MCF 10A (cell line): ENCODE data around the gene PLA2G2E. TPM values are rescaled to one million over a fixed set of nuclear protein-coding genes. Genes with fewer than 3 reads are reported as not detected.

ENCODE experiments used
- BruUV-seq: library from RNA; stranded (reverse); fragments of 400-500 nt; replicated peaks from 2 replicates; lab custom pipeline; 2021; lab: Mats Ljungman, UMichigan
- CTCF ChIA-PET: fragments of 300-600 bp; sonication (Branson Sonifier 250); formaldehyde crosslinking; extraction: SDS; loops from one replicate; lab custom pipeline; 2021; ENCODE audit warnings: antibody characterized with exemption, inconsistent platforms; lab: Yijun Ruan, JAX
- POLR2A ChIA-PET: fragments of 300-600, 350-650 bp; sonication (Branson Sonifier 250); formaldehyde crosslinking; extraction: SDS; loops from one replicate; lab custom pipeline; 2020; ENCODE audit warnings: antibody characterized with exemption, inconsistent platforms; lab: Yijun Ruan, JAX
- DNase-seq: peaks from one replicate; pipeline ENCODE4 v3.0.0-alpha.2; 2018; ENCODE audit not compliant: unreplicated experiment
- H3K27ac Mint-ChIP-seq: one replicate; pipeline ENCODE4 v1.8.0; 2022; ENCODE audit warnings: mild to moderate bottlenecking, low read depth, mixed read lengths; ENCODE audit not compliant: unreplicated experiment
- H3K27me3 Mint-ChIP-seq: one replicate; pipeline ENCODE4 v1.8.0; 2022; ENCODE audit warnings: mixed read lengths; ENCODE audit not compliant: insufficient read depth, unreplicated experiment
- H3K36me3 Mint-ChIP-seq: one replicate; pipeline ENCODE4 v1.8.0; 2022; ENCODE audit warnings: mild to moderate bottlenecking, moderate library complexity, mixed read lengths; ENCODE audit not compliant: insufficient read depth, unreplicated experiment
- H3K4me1 Mint-ChIP-seq: one replicate; pipeline ENCODE4 v1.8.0; 2022; ENCODE audit warnings: mixed read lengths; ENCODE audit not compliant: insufficient read depth, unreplicated experiment
- H3K4me3 Mint-ChIP-seq: one replicate; pipeline ENCODE4 v1.8.0; 2022; ENCODE audit warnings: mild to moderate bottlenecking, moderate library complexity, mixed read lengths; ENCODE audit not compliant: unreplicated experiment
- H3K9me3 Mint-ChIP-seq: one replicate; pipeline ENCODE4 v1.8.0; 2022; ENCODE audit warnings: mixed read lengths; ENCODE audit not compliant: unreplicated experiment
- intact Hi-C: fragments of 100-400 bp; cut with micrococcal nuclease; formaldehyde crosslinking; loops from 2 replicates; pipeline ENCODE4 v1.14.1; 2022
- total RNA-seq: library from RNA; stranded (reverse); gene quantifications from 2 replicates; pipeline ENCODE4 v1.2.3, GENCODE V29; 2022
- TF ChIP-seq, protein P1 (sequence below): fragments of 200-600 bp; IDR thresholded peaks from one replicate; pipeline ENCODE4 v1.8.0; 2022; ENCODE audit warnings: antibody characterized with exemption, mild to moderate bottlenecking; ENCODE audit not compliant: unreplicated experiment

The PLA2G2E gene
- total RNA-seq, 1 experiment from 2014 or later, result not detected

GRCh38 chr1:19922015-19922688 is 1.3 kb downstream of the PLA2G2E start:
- Mint-ChIP-seq H3K36me3 (no peaks in the 10 kb centered on the region), H3K9me3 (no peaks in the 10 kb centered on the region), H3K4me3 (no peak overlapping the region), H3K27ac (no peak overlapping the region), H3K4me1 (peaks cover 20% of the 10 kb centered on the region), H3K27me3 (no peaks in the 10 kb centered on the region)
- DNase-seq, result no peak
- TF ChIP-seq, protein P1, sequence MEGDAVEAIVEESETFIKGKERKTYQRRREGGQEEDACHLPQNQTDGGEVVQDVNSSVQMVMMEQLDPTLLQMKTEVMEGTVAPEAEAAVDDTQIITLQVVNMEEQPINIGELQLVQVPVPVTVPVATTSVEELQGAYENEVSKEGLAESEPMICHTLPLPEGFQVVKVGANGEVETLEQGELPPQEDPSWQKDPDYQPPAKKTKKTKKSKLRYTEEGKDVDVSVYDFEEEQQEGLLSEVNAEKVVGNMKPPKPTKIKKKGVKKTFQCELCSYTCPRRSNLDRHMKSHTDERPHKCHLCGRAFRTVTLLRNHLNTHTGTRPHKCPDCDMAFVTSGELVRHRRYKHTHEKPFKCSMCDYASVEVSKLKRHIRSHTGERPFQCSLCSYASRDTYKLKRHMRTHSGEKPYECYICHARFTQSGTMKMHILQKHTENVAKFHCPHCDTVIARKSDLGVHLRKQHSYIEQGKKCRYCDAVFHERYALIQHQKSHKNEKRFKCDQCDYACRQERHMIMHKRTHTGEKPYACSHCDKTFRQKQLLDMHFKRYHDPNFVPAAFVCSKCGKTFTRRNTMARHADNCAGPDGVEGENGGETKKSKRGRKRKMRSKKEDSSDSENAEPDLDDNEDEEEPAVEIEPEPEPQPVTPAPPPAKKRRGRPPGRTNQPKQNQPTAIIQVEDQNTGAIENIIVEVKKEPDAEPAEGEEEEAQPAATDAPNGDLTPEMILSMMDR, result no peak
- intact Hi-C loops, result no loop called here
- no TSS peak for BruUV-seq
- ChIA-PET CTCF (interaction anchor here (1.0 to 5.8 kb wide), 2 partner anchors 9 to 230 kb away, joined by 3 to 76 read pairs; no protein-coding TSS in a partner anchor), POLR2A (no interaction called here)

- Mint-ChIP-seq H3K36me3 (no peaks in the 10 kb centered on the region), H3K27me3 (no peaks in the 10 kb centered on the region), H3K9me3 (no peaks in the 10 kb centered on the region), H3K27ac (no peak overlapping the region), H3K4me1 (peaks cover 20% of the 10 kb centered on the region), H3K4me3 (no peak overlapping the region)
- BruUV-seq, result no TSS peak
- intact Hi-C loops, result no loop called here
- peak; percentile 11 for DNase-seq
- ChIA-PET POLR2A (interaction anchor here (0.6 to 1.1 kb wide), 2 partner anchors 16 to 283 kb away, joined by 3 to 4 read pairs; no protein-coding TSS in a partner anchor), CTCF (interaction anchor here (1.0 to 5.8 kb wide), 3 partner anchors 231 to 573 kb away, joined by 3 to 76 read pairs (median 34); no protein-coding TSS in a partner anchor)
- TF ChIP-seq, protein P1, result no peak
These were observed 2.1 kb downstream of the PLA2G2E start for GRCh38 chr1:19921310-19921709.

DNA sequence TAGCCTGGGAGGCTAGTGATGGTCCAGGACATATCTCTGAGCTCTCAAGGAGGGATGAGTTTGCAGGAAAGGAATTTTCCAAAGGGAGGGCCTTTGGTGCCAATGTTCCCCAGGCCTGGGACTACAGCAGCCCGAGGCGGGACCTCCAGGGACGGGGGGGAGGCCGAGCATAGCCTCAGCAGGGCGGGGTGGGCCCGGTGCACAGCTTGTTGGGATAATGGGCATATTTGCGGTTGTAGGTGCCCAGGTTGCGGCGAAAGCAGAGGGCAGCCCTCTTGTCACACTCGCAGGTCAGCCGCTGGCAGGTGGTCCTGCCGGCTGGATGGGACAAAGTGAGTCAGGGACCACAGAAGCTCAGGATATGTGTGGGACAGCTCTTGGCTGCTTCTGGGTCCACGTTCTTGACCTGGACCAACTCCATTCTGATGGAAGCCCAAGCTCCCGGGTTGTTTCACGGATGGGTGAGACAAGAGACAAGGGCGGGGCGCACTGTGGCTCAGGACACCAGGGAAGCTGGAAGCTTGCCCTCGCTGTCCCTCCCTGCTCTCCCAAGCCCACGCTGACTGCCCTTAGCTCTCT is 3.2 kb downstream of the PLA2G2E start:
- POLR2A ChIA-PET, result interaction anchor here (1.1 kb wide), 1 partner anchor 15 kb away, joined by 3 read pairs; no protein-coding TSS in a partner anchor
- Mint-ChIP-seq H3K4me3 (no peak overlapping the region), H3K36me3 (no peaks in the 10 kb centered on the region), H3K9me3 (no peaks in the 10 kb centered on the region), H3K27ac (no peak overlapping the region), H3K27me3 (no peaks in the 10 kb centered on the region), H3K4me1 (peaks cover 14% of the 10 kb centered on the region)
- TF ChIP-seq, protein P1, result no peak
- BruUV-seq, result no TSS peak
- DNase-seq, result no peak
- CTCF ChIA-PET, result interaction anchor here (0.5 to 5.8 kb wide), 8 partner anchors 8 to 706 kb away, joined by 3 to 76 read pairs (median 4); no protein-coding TSS in a partner anchor
- intact Hi-C loops, result no loop called here

DNA sequence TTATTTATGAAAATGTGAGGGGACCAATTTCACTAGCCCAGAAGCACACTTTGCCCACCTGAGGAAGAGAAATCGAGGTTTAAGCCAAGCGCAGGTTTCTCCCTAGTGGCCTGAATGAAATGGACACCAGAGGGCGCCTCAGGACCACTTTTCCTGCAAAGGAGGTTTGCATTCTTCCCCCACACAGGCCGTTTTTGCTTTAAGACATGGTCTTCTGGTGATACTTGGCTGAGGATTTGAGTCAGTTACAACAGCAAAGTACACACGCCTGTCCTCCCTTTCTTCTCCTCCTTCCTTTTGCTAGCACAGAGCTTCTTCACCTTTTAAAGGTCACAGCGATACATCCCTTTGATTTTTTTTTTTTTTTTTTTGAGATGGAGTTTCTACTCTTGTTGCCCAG is 5.4 kb downstream of the PLA2G2E start:
- H3K27me3 Mint-ChIP-seq, result no peaks in the 10 kb centered on the region
- CTCF ChIA-PET, result interaction anchor here (0.6 to 5.8 kb wide), 23 partner anchors 12 to 695 kb away, joined by 3 to 76 read pairs (median 4); no protein-coding TSS in a partner anchor
- peaks cover 11% of the 10 kb centered on the region for H3K4me1 Mint-ChIP-seq
- intact Hi-C loops, result loop anchor here (1.0 kb wide), 3 partner anchors 183 to 575 kb away; no protein-coding TSS in a partner anchor
- H3K36me3 Mint-ChIP-seq, result peaks cover 2% of the 10 kb centered on the region
- BruUV-seq, result no TSS peak
- TF ChIP-seq, protein P1, result peak; percentile 90
- H3K4me3 Mint-ChIP-seq, result no peak overlapping the region
- no peaks in the 10 kb centered on the region for H3K9me3 Mint-ChIP-seq
- H3K27ac Mint-ChIP-seq, result no peak overlapping the region
- peak; percentile 84 for DNase-seq
- POLR2A ChIA-PET, result interaction anchor here (1.0 kb wide), 1 partner anchor 36 kb away, joined by 3 read pairs; the partner anchor contains the start of gene OTUD3
